Measurements from ENCODE around the gene STXBP5.

STXBP5 gene

GRCh38 chr6:147310521-147310920 lies 106.3 kb downstream of the STXBP5 start:
- H3K36me3 ChIP-seq (ENCODE audit: control insufficient read depth, insufficient read depth, low read length, severe bottlenecking), result peaks cover 62% of the 10 kb centered on the region
- H3K4me3 ChIP-seq (ENCODE audit: low read length), result no peak overlapping the region
- no peak overlapping the region for H3K9ac ChIP-seq (ENCODE audit: low read length)
- H3K27me3 ChIP-seq (replicated peaks; ENCODE audit: control insufficient read depth, insufficient read depth, low read length), result no peaks in the 10 kb centered on the region
- no peaks in the 10 kb centered on the region for H3K9me3 ChIP-seq (ENCODE audit: control insufficient read depth, low read length)
- no peak for DNase-seq (ENCODE audit: low read depth)
- peaks cover 14% of the 10 kb centered on the region for H3K4me1 ChIP-seq (ENCODE audit: control insufficient read depth, insufficient read depth, low read length)

- H3K9me3 ChIP-seq (ENCODE audit: control insufficient read depth, low read length), result no peaks in the 10 kb centered on the region
- DNase-seq (ENCODE audit: low read depth), result peak; percentile 61
- H3K4me1 ChIP-seq (ENCODE audit: control insufficient read depth, insufficient read depth, low read length), result peaks cover 14% of the 10 kb centered on the region
- H3K36me3 ChIP-seq (ENCODE audit: control insufficient read depth, insufficient read depth, low read length, severe bottlenecking), result peaks cover 62% of the 10 kb centered on the region
- no peak overlapping the region for H3K4me3 ChIP-seq (ENCODE audit: low read length)
- no peaks in the 10 kb centered on the region for H3K27me3 ChIP-seq (replicated peaks; ENCODE audit: control insufficient read depth, insufficient read depth, low read length)
- no peak overlapping the region for H3K9ac ChIP-seq (ENCODE audit: low read length)
These were observed 107.0 kb downstream of the STXBP5 start for GRCh38 chr6:147311218-147311617.

- Histone ChIP-seq H3K9ac (ENCODE audit: low read length) (no peak overlapping the region), H3K4me3 (ENCODE audit: low read length) (no peak overlapping the region), H3K4me1 (ENCODE audit: control insufficient read depth, insufficient read depth, low read length) (peaks cover 6% of the 10 kb centered on the region), H3K9me3 (ENCODE audit: control insufficient read depth, low read length) (no peaks in the 10 kb centered on the region), H3K36me3 (ENCODE audit: control insufficient read depth, insufficient read depth, low read length, severe bottlenecking) (peaks cover 75% of the 10 kb centered on the region), H3K27me3 (replicated peaks; ENCODE audit: control insufficient read depth, insufficient read depth, low read length) (no peaks in the 10 kb centered on the region)
- DNase-seq (ENCODE audit: low read depth), result no peak
These were observed 117.0 kb downstream of the STXBP5 start for GRCh38 chr6:147321260-147321659.

GRCh38 chr6:147322299-147323162 lies 118.3 kb downstream of the STXBP5 start:
- Histone ChIP-seq H3K27me3 (replicated peaks; ENCODE audit: control insufficient read depth, insufficient read depth, low read length) (no peaks in the 10 kb centered on the region), H3K9ac (ENCODE audit: low read length) (peak overlapping the region; percentile 3), H3K4me1 (ENCODE audit: control insufficient read depth, insufficient read depth, low read length) (peaks cover 6% of the 10 kb centered on the region), H3K9me3 (ENCODE audit: control insufficient read depth, low read length) (no peaks in the 10 kb centered on the region), H3K36me3 (ENCODE audit: control insufficient read depth, insufficient read depth, low read length, severe bottlenecking) (peaks cover 75% of the 10 kb centered on the region), H3K4me3 (ENCODE audit: low read length) (peak overlapping the region; percentile 26)
- DNase-seq (ENCODE audit: low read depth), result peak; percentile 85

GRCh38 chr6:147325557-147325956 lies 121.3 kb downstream of the STXBP5 start:
- Histone ChIP-seq H3K9me3 (ENCODE audit: control insufficient read depth, low read length) (no peaks in the 10 kb centered on the region), H3K9ac (ENCODE audit: low read length) (no peak overlapping the region), H3K36me3 (ENCODE audit: control insufficient read depth, insufficient read depth, low read length, severe bottlenecking) (peaks cover 63% of the 10 kb centered on the region), H3K4me3 (ENCODE audit: low read length) (no peak overlapping the region), H3K27me3 (replicated peaks; ENCODE audit: control insufficient read depth, insufficient read depth, low read length) (no peaks in the 10 kb centered on the region), H3K4me1 (ENCODE audit: control insufficient read depth, insufficient read depth, low read length) (peaks cover 6% of the 10 kb centered on the region)
- DNase-seq (ENCODE audit: low read depth), result no peak

- Histone ChIP-seq H3K9me3 (ENCODE audit: control insufficient read depth, low read length) (no peaks in the 10 kb centered on the region), H3K9ac (ENCODE audit: low read length) (no peak overlapping the region), H3K4me3 (ENCODE audit: low read length) (no peak overlapping the region), H3K4me1 (ENCODE audit: control insufficient read depth, insufficient read depth, low read length) (no peaks in the 10 kb centered on the region), H3K36me3 (ENCODE audit: control insufficient read depth, insufficient read depth, low read length, severe bottlenecking) (peaks cover 66% of the 10 kb centered on the region), H3K27me3 (replicated peaks; ENCODE audit: control insufficient read depth, insufficient read depth, low read length) (no peaks in the 10 kb centered on the region)
- DNase-seq (ENCODE audit: low read depth), result no peak
These were observed 127.2 kb downstream of the STXBP5 start for GRCh38 chr6:147331401-147331800.

- no peak for DNase-seq (ENCODE audit: low read depth)
- no peak overlapping the region for H3K9ac ChIP-seq (ENCODE audit: low read length)
These were observed 133.7 kb downstream of the STXBP5 start for GRCh38 chr6:147337921-147338320.

GRCh38 chr6:147341486-147341885 lies 137.3 kb downstream of the STXBP5 start:
- H3K9ac ChIP-seq (ENCODE audit: low read length), result no peak overlapping the region
- no peaks in the 10 kb centered on the region for H3K27me3 ChIP-seq (replicated peaks; ENCODE audit: control insufficient read depth, insufficient read depth, low read length)
- DNase-seq (ENCODE audit: low read depth), result no peak
- H3K9me3 ChIP-seq (ENCODE audit: control insufficient read depth, low read length), result no peaks in the 10 kb centered on the region
- H3K4me1 ChIP-seq (ENCODE audit: control insufficient read depth, insufficient read depth, low read length), result peaks cover 4% of the 10 kb centered on the region
- H3K36me3 ChIP-seq (ENCODE audit: control insufficient read depth, insufficient read depth, low read length, severe bottlenecking), result peaks cover 75% of the 10 kb centered on the region
- H3K4me3 ChIP-seq (ENCODE audit: low read length), result no peak overlapping the region

More at GRCh38 chr6:147337921-147338320, 133.7 kb downstream of the STXBP5 start:
- H3K4me3 ChIP-seq (ENCODE audit: low read length), result no peak overlapping the region
- H3K4me1 ChIP-seq (ENCODE audit: control insufficient read depth, insufficient read depth, low read length), result no peaks in the 10 kb centered on the region
- peaks cover 81% of the 10 kb centered on the region for H3K36me3 ChIP-seq (ENCODE audit: control insufficient read depth, insufficient read depth, low read length, severe bottlenecking)
- H3K9me3 ChIP-seq (ENCODE audit: control insufficient read depth, low read length), result no peaks in the 10 kb centered on the region
- no peaks in the 10 kb centered on the region for H3K27me3 ChIP-seq (replicated peaks; ENCODE audit: control insufficient read depth, insufficient read depth, low read length)

- Histone ChIP-seq H3K27me3 (replicated peaks; ENCODE audit: control insufficient read depth, insufficient read depth, low read length) (no peaks in the 10 kb centered on the region), H3K36me3 (ENCODE audit: control insufficient read depth, insufficient read depth, low read length, severe bottlenecking) (peaks cover 66% of the 10 kb centered on the region), H3K9me3 (ENCODE audit: control insufficient read depth, low read length) (no peaks in the 10 kb centered on the region), H3K4me3 (ENCODE audit: low read length) (no peak overlapping the region), H3K9ac (ENCODE audit: low read length) (no peak overlapping the region), H3K4me1 (ENCODE audit: control insufficient read depth, insufficient read depth, low read length) (peaks cover 4% of the 10 kb centered on the region)
- DNase-seq (ENCODE audit: low read depth), result no peak
These were observed 141.7 kb downstream of the STXBP5 start for GRCh38 chr6:147345902-147346301.

- DNase-seq (ENCODE audit: low read depth), result no peak
- Histone ChIP-seq H3K9me3 (ENCODE audit: control insufficient read depth, low read length) (no peaks in the 10 kb centered on the region), H3K36me3 (ENCODE audit: control insufficient read depth, insufficient read depth, low read length, severe bottlenecking) (peaks cover 52% of the 10 kb centered on the region), H3K4me1 (ENCODE audit: control insufficient read depth, insufficient read depth, low read length) (peaks cover 4% of the 10 kb centered on the region), H3K9ac (ENCODE audit: low read length) (no peak overlapping the region), H3K27me3 (replicated peaks; ENCODE audit: control insufficient read depth, insufficient read depth, low read length) (no peaks in the 10 kb centered on the region), H3K4me3 (ENCODE audit: low read length) (no peak overlapping the region)
These were observed 143.1 kb downstream of the STXBP5 start for GRCh38 chr6:147347179-147347881.

GRCh38 chr6:147347882-147348575 lies 143.8 kb downstream of the STXBP5 start:
- Histone ChIP-seq H3K4me1 (ENCODE audit: control insufficient read depth, insufficient read depth, low read length) (peaks cover 4% of the 10 kb centered on the region), H3K36me3 (ENCODE audit: control insufficient read depth, insufficient read depth, low read length, severe bottlenecking) (peaks cover 51% of the 10 kb centered on the region), H3K9me3 (ENCODE audit: control insufficient read depth, low read length) (no peaks in the 10 kb centered on the region), H3K27me3 (replicated peaks; ENCODE audit: control insufficient read depth, insufficient read depth, low read length) (no peaks in the 10 kb centered on the region), H3K4me3 (ENCODE audit: low read length) (no peak overlapping the region), H3K9ac (ENCODE audit: low read length) (no peak overlapping the region)
- DNase-seq (ENCODE audit: low read depth), result no peak

Measured in adipocyte (in vitro differentiated cells).